Adrenal gland (tissue), 12 donors: ENCODE results near the gene THSD4. TPM values are rescaled to one million over a fixed set of nuclear protein-coding genes. Genes with fewer than 3 reads are reported as not detected.

Experiments used
- DNase-seq, 7 donors: peaks; one replicate each; pipeline ENCODE4 v3.0.0-alpha.2; 2019 to 2020
- H3K27ac ChIP-seq, 5 donors: fragments of 200-600 bp; sonication (generic) in 4 of 5; 1 replicate in 3 of 5; 2 replicates in 2 of 5; pipeline versions ENCODE4 v1.5.1 to v1.8.0; 2016 to 2020; ENCODE audit warnings: mild to moderate bottlenecking in 1 of 5
- H3K27me3 ChIP-seq: fragments of 200-600 bp; 2 replicates; pipeline ENCODE4 v1.8.0; 2021
- H3K36me3 ChIP-seq, 2 donors: fragments of 200-600 bp; replicated peaks in 1 of 2; 1 replicate in 1 of 2; 2 replicates in 1 of 2; pipeline versions ENCODE4 v1.5.1 to v1.8.0; 2018 to 2022
- H3K4me1 ChIP-seq, 2 donors: fragments of 200-600 bp; replicated peaks in 1 of 2; 1 replicate in 1 of 2; 2 replicates in 1 of 2; pipeline versions ENCODE4 v1.5.1 to v1.8.0; 2018 to 2021
- H3K4me3 ChIP-seq, 4 donors: fragments of 200-600 bp; sonication (generic) in 3 of 4; one replicate each; pipeline ENCODE4 v1.5.1; 2016 to 2018
- H3K9me3 ChIP-seq, 3 donors: fragments of 200-600 bp; sonication (generic) in 1 of 3; replicated peaks in 1 of 3; 1 replicate in 2 of 3; 2 replicates in 1 of 3; pipeline versions ENCODE4 v1.5.1 to v1.8.0; 2016 to 2021
- CTCF ChIP-seq, 6 experiments: fragments of 450-650 bp in 4 of 6; fragments of 200-600 bp in 2 of 6; sonication (generic) in 1 of 6; IDR thresholded peaks; 1 replicate in 5 of 6; 2 replicates in 1 of 6; pipeline versions ENCODE4 v1.5.1 to v1.8.0; 2016 to 2021; ENCODE audit warnings: antibody characterized with exemption in 6 of 6, mild to moderate bottlenecking in 2 of 6, moderate library complexity in 1 of 6
- POLR2A ChIP-seq, 2 donors: fragments of 450-650 bp; IDR thresholded peaks; one replicate each; pipeline ENCODE4 v1.6.1; 2017; ENCODE audit warnings: antibody characterized with exemption in 2 of 2, mild to moderate bottlenecking in 2 of 2, moderate library complexity in 1 of 2
- WGBS, 4 donors: extraction: QIAGEN DNeasy Blood & Tissue Kit in 2 of 4; methylation state at CpG; one replicate each; pipeline versions ENCODE4 v1.1.5 to v1.1.7; 2013 to 2017; 5-methylcytosine and 5-hydroxymethylcytosine counted together
- intact Hi-C, 2 donors: fragments of 100-400 bp; cut with DNase I; formaldehyde crosslinking; loops; one replicate each; pipeline versions ENCODE4 v1.14.1 to v1.15.0; 2022 to 2023
- polyA plus RNA-seq, 3 donors: library from polyadenylated mRNA; stranded (reverse); fragments of 200-250 nt in 2 of 3; fragments of 350-450 nt in 1 of 3; fragmentation: Illumina TruSeq in 1 of 3; extraction: RNeasy Lipid Tissue Mini Kit (QIAGEN cat#74804) in 1 of 3; gene quantifications; one replicate each; pipeline ENCODE4 v1.2.3, GENCODE V29; 2013 to 2014
- total RNA-seq, 9 donors: library from RNA; depleted of rRNA in 4 of 9; stranded (reverse); fragments of >200 nt in 4 of 9; fragments of 120-200 nt in 1 of 9; fragmentation: NEBNext Ultra II Directional in 1 of 9; extraction: Animal tissue kit (Norgen Biotek cat#: 25700) in 1 of 9; gene quantifications; one replicate each; pipeline versions ENCODE4 v1.1.0 to v1.2.4, GENCODE V29; 2013 to 2023
- donor health status: healthy with polysubstance abuse.
- donor health status: Bipolar disorder and iron deficiency.
- donor health status: DM: yes; HTN: yes; CAD: no.
- donor health status: DM: no; HTN: no; CAD: no.
- donor health status: DM: no; HTN: no; CAD: no.
- donor health status: DM: yes; HTN: yes; CAD: no.

The THSD4 gene
- total and polyA plus RNA-seq, 12 donors: 5.3 to 53.2 (median 23.2) TPM

DNA sequence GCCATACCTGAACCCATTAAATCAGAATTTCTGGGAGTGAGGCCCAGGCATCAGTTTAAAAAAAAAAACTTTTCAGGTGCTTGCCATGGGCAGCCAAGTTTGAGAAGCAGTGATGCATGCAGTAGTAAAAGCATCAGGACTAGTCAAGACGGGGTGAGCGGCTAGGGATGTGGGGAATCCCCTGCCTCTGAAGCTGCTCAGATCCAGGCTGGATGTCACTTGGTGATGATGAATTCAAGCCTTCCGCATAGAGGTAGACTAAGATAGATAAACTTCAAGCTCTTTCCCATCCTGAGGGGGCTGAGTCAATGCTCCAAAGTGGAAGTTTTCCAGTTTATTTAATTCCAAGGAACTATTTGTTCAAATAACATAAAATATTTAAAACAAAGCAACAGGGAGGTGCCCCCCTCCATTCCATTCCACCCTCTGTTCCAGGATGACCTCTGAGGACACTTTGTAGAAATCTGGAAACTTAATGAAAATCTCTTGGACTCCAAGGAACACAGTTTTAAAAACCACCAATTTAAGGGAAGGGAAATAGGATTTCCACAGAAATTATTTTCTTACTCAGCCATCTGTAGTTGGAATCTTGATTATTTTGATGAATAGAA, 594.6 kb downstream of the THSD4 start:
- intact Hi-C loops: no loop called here
- Histone ChIP-seq H3K27ac (no peak overlapping the region), H3K27me3 (no peaks in the 10 kb centered on the region), H3K36me3 (no peaks in the 10 kb centered on the region), H3K4me3 (no peak overlapping the region), H3K4me1 (peaks cover 11 to 21% of the 10 kb centered on the region in 2 donors), H3K9me3 (no peaks in the 10 kb centered on the region)
- 77 to 89% (median 82%) methylated on average over 3 of the region's 3 CpGs for WGBS, 4 donors
- no peak for TF ChIP-seq CTCF (IDR thresholded peaks at IDR 0.05)
- no peak for TF ChIP-seq POLR2A (IDR thresholded peaks at IDR 0.05)
- no peak for DNase-seq

DNA sequence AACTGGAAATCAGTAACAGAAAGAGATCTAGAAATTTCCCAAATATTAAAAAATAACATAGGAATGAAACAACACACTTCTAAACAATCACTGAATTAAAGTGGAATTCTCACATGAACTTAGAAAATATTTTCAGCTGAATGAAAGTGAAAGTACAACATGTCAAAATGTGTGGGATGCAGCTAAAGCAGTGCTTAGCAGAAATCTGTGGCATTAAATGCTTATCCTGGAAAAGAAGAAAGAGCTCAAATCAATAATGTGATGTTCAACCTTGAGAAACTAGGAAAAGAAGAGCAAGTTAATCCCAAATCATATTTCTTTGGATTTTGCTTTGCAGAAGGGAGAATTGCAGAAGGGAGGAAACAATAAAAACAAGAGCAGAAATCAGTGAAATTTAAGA, 596.9 kb downstream of the THSD4 start:
- Histone ChIP-seq H3K4me3 (no peak overlapping the region), H3K4me1 (peaks cover 11 to 16% of the 10 kb centered on the region in 2 donors), H3K27me3 (no peaks in the 10 kb centered on the region), H3K36me3 (no peaks in the 10 kb centered on the region), H3K9me3 (no peaks in the 10 kb centered on the region), H3K27ac (no peak overlapping the region)
- no peak for TF ChIP-seq CTCF (IDR thresholded peaks at IDR 0.05)
- TF ChIP-seq POLR2A (IDR thresholded peaks at IDR 0.05): no peak
- DNase-seq: no peak
- intact Hi-C loops: no loop called here

DNA sequence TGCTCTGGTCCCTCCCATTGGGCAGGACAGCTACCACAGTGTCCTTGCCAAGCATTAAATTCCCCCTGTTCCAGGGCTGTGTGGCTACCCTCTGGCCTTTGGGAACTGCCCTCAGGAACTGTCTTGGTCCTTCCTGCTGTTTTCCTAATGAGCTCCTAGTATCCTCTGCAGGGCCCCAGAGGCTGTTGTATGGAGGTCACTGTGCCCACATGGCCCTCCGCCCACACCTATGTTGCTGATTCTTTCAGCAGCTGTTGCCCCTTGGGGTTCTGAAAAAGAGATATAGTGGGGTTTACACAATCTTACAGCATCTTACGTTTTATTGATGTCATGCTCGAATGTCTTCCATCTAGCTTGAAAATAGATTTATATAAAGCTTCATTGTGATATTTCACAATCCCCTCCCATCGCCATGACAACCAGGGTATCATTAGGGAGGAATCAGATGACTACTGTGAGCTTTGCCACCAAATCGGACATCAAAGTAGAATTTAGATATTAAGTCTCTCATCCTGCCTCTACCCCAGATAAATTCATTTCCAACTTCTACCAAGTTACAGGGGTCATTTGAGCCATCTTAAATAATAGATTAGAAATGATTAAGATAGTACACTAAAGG, 598.0 kb downstream of the THSD4 start:
- Histone ChIP-seq H3K9me3 (no peaks in the 10 kb centered on the region), H3K4me1 (peaks cover under 1 to 5% of the 10 kb centered on the region in 2 donors), H3K4me3 (no peak overlapping the region), H3K27me3 (no peaks in the 10 kb centered on the region), H3K36me3 (no peaks in the 10 kb centered on the region), H3K27ac (no peak overlapping the region)
- no peak for TF ChIP-seq CTCF (IDR thresholded peaks at IDR 0.05)
- no peak for TF ChIP-seq POLR2A (IDR thresholded peaks at IDR 0.05)
- DNase-seq: peak in 1 of 7 donors; percentile 29
- intact Hi-C loops: no loop called here
- WGBS, 4 donors: 83 to 87% (median 84%) methylated on average over 5 of the region's 5 CpGs

GRCh38 chr15:71715914-71716313, 600.6 kb downstream of the THSD4 start:
- TF ChIP-seq POLR2A (IDR thresholded peaks at IDR 0.05) (no peak), CTCF (IDR thresholded peaks at IDR 0.05) (no peak)
- no peaks in the 10 kb centered on the region for H3K9me3 ChIP-seq
- WGBS, 4 donors: 80 to 96% (median 91%) methylated on average over 1 of the region's 1 CpG
- H3K27me3 ChIP-seq: no peaks in the 10 kb centered on the region
- no peak overlapping the region for H3K4me3 ChIP-seq
- no peaks in the 10 kb centered on the region for H3K36me3 ChIP-seq
- no peaks in the 10 kb centered on the region for H3K4me1 ChIP-seq
- H3K27ac ChIP-seq: no peak overlapping the region
- DNase-seq: no peak
- intact Hi-C loops: no loop called here
